ENCODE measurements around the gene EYA2.

The EYA2 gene

GRCh38 chr20:47124181-47124717 is 229.6 kb downstream of the EYA2 start:
- no peak for DNase-seq

DNA sequence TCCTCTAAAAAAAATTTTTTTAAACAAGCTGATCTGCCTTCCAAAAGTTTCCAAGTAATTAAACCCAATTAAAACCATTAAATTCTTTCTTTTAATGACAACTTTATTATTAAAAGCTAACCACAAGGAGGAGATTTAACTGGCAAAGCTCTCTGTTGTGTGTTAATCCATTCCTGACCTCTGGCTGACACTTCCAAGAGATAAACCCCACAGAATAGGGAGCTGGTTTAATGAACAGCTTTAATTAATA is 230.8 kb downstream of the EYA2 start:
- DNase-seq: no peak

- DNase-seq: no peak
Measured at GRCh38 chr20:47125758-47126591, 231.3 kb downstream of the EYA2 start.

GRCh38 chr20:47126709-47127108 is 232.1 kb downstream of the EYA2 start:
- no peak for DNase-seq

GRCh38 chr20:47127546-47127945 is 232.9 kb downstream of the EYA2 start:
- DNase-seq: no peak

DNA sequence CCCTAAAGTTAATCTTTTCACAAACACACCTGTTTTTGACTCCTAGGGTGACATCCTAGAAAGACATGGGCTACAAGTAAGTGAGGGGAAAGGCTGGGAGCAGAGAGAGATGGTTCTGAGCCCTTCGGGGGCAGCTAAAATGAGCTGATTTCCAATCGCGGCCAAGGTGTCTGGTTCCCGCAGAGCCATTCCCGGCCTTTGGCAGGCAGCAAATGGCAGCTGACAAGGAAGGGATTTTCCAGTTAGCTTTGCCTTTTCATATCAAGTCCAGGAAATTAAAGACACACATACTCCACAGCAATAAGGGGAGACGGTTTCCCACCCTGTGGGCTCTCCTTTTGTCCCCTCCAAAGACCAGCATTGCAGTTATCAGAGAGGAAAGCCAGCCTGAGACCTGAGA is 233.4 kb downstream of the EYA2 start:
- no peak for DNase-seq

- no peak for DNase-seq
Measured at GRCh38 chr20:47129306-47129705, 234.7 kb downstream of the EYA2 start.

GRCh38 chr20:47133809-47134456 is 239.3 kb downstream of the EYA2 start:
- DNase-seq: no peak

GRCh38 chr20:47136782-47137181 is 242.1 kb downstream of the EYA2 start:
- DNase-seq: no peak

DNA sequence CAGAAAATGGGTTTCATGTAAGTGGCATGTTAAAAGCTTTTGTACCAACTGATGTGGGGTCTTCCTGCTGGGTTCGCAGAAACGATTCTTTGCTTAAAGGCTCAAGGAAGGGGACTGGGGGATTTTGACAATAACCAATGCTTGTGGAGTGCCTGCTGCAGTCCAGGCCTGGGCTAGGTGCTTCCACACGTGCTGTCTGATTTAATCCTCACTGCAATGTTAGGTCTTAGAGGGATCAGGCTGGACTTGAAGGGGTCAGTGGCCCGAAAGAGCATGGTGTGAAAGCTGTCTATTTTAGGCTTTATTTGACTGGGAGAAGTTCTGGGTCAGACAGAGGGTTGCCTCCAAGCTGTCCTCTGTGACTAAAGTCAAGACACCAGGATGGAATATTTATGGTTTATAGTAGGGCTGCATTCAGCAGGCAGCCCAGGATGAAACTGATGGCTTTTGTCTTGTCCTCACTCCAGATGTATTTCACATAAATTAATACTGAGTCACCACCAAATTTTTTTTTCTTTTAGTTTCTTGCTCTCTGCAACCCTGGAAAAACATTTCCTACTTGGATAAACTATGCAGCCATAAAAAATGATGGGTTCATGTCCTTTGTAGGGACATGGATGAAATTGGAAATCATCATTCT is 242.7 kb downstream of the EYA2 start:
- DNase-seq: no peak

GRCh38 chr20:47139934-47140535 is 245.4 kb downstream of the EYA2 start:
- DNase-seq: no peak

DNA sequence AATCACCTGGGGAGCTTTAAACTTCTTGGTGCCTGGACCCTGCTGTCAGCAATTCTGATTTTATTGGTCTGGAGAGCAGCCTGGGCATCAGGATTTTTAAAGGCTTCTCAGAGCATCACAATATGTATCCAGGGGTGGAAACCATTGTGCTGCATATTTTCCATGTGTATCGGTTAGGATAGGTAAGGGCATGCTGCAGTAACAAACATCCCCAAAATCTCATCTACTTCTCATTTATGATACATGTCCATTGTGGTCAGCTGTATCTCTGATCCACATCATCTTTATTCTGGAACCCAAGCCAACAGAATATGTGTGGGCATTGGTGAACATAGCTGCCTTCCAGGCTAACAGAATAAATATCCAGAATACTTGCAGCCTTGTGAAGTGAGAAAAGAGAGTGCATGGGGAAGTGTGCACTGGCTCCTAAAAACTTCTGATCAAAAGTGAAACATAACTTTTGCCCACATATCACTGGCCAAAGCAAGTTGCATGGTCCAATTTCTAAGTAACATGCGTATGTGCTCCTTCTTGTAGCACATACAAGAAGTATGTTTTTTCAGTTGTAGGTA is 246.8 kb downstream of the EYA2 start:
- no peak for DNase-seq

- no peak for DNase-seq
Measured at GRCh38 chr20:47141941-47142773, 247.5 kb downstream of the EYA2 start.

DNA sequence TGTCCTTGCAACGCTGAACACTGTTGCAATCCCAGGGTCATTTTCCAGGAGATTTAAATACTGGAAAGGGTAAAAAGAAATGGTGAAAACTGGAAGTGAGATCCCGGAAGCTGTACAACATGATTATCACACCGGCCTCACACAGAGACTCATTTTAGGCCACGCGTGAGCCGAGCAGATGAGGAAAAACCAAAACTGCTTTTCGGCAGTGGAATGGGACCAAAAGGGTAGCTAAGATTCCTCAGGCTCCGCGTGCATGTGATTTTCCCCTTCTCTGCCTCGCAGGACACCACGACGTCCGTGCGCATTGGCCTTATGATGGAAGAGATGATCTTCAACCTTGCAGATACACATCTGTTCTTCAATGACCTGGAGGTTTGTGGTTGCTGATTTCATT is 248.1 kb downstream of the EYA2 start:
- DNase-seq: no peak

DNA sequence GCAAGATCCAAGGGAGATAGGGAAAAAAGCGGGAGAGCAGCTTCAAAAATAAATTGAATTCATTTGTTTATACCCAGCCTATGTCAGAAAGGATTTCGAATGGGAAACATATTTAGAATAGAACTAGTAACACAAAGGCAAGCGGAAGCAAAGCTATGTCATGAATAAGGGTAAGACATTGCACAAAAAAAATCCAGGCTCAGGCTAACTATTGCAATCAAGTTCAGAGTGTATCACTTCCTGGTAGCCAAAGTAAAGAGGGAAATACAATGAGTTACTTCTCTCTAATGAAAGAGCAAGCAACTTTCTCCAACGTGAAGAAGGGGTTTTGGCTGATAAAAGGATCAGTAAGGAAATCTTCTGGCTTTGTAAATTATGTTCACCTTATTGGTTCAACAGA is 249.0 kb downstream of the EYA2 start:
- no peak for DNase-seq

DNA sequence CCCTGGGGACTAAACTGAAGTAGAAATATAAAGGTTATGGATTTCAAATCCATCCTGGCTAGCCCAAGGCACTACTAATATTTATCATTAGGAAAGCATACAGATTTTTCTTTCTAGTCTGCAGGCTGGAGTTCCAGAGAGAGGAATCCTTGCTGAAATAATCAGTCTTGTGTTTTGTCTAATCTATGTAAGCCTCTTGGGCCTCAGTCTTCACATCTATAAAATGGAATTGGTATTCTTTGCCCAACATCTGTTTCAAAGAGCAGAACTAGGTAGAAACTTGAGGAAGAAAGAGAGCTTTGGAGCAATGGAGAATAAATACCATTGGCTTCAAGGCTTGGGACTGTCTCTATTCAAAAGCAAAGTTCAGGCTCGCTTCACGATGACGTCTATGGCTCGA is 249.8 kb downstream of the EYA2 start:
- DNase-seq: no peak

- DNase-seq: no peak
Measured at GRCh38 chr20:47146686-47147085, 252.0 kb downstream of the EYA2 start.

GRCh38 chr20:47148059-47148458 is 253.4 kb downstream of the EYA2 start:
- no peak for DNase-seq

DNA sequence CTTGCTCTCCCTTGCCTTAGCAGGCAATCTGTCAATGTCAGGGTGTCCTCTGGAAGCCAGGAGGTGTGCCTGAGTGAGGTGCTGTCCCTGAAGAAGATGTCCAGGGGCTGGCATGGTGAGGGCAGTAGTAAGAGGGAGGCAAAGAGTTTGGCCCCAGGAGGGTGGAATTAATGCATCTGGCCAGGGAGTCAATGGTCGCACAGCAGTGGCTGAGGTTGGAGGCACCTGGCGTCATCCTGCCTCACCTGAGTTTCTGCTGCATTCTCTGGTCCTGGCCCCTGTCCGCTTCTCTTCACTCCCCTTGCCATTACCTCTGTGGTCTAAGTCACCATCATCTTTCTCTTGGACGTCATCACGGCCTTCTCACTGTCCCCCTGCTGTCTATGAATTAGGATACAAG is 255.3 kb downstream of the EYA2 start:
- no peak for DNase-seq

DNA sequence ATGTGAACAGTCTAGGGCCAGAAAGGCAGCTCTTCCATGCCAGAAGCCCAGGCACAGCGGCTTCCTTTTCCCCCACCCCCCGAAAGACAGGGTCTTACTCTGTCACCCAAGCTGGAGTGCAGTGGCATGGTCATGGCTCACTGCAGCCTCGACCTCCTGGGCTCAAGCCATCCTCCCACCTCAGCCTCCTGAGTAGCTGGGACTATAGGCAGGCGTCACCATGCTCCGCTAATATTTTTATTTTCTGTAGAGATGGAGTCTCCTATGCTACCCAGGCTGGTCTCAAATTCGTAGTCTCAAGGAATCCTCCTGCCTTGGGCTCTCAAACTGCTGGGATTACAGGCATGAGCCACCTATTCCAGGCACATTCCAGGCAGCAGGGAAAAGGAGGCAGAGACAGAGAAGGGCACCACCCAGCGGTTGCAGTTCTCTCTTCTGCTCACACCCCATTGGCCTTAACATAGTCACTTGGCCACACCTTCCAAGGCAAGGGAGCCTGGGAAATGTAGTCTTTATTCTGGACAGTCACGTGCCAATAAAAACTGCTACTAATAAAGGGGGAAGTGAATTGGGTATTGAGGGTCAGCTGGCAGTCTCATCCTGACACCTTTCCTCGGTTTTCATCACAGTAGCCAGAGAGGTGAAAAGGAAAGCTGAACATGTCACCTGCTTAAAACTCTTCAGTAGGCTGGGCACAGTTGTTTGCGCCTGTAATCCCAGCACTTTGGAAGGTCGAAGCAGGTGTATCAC is 255.9 kb downstream of the EYA2 start:
- no peak for DNase-seq

- DNase-seq: no peak
Measured at GRCh38 chr20:47152068-47152467, 257.4 kb downstream of the EYA2 start.

- DNase-seq: no peak
Measured at GRCh38 chr20:47154089-47154488, 259.4 kb downstream of the EYA2 start.

All from stimulated activated CD4-positive, alpha-beta T cell treated with anti-CD3 and anti-CD28 coated beads, Interleukin-12 subunit alpha, Interleukin-12 subunit beta, amount 100 ng/mL, for 4 hours (primary cell).